Muscle layer of colon (tissue), 2 donors: ENCODE measurements around the gene FGF12.

Experiments
- H3K27ac ChIP-seq: one replicate; pipeline ENCODE4 v1.7.0; 2013; ENCODE audit warnings: low read depth, mild to moderate bottlenecking, low read length, moderate library complexity
- H3K27me3 ChIP-seq, 2 donors: one replicate each; pipeline ENCODE4 v1.7.0; 2013; ENCODE audit warnings: low read length in 2 of 2, mild to moderate bottlenecking in 2 of 2; ENCODE audit not compliant: insufficient read depth in 2 of 2, control insufficient read depth in 1 of 2
- H3K36me3 ChIP-seq: one replicate; pipeline ENCODE4 v1.7.0; 2013; ENCODE audit warnings: mild to moderate bottlenecking, low read length; ENCODE audit not compliant: insufficient read depth
- H3K4me1 ChIP-seq: one replicate; pipeline ENCODE4 v1.7.0; 2013; ENCODE audit warnings: mild to moderate bottlenecking, low read length; ENCODE audit not compliant: insufficient read depth
- H3K4me3 ChIP-seq, 2 donors: one replicate each; pipeline ENCODE4 v1.7.0; 2013; ENCODE audit warnings: low read length in 2 of 2, low read depth in 1 of 2, mild to moderate bottlenecking in 1 of 2, moderate library complexity in 1 of 2
- H3K9ac ChIP-seq: one replicate; pipeline ENCODE4 v1.7.0; 2013; ENCODE audit warnings: low read length
- H3K9me3 ChIP-seq: one replicate; pipeline ENCODE4 v1.7.0; 2013; ENCODE audit warnings: mild to moderate bottlenecking, low read length
- donor health status: abdominal sarcoma.
- donor health status: Adenocarcinoma of cecum.

Gene FGF12

GRCh38 chr3:192545333-192545732 is 182.0 kb downstream of the FGF12 start:
- H3K4me1 ChIP-seq: no peaks in the 10 kb centered on the region
- no peaks in the 10 kb centered on the region for H3K36me3 ChIP-seq
- H3K27me3 ChIP-seq: no peaks in the 10 kb centered on the region
- no peaks in the 10 kb centered on the region for H3K9me3 ChIP-seq
- H3K9ac ChIP-seq: no peak overlapping the region
- H3K4me3 ChIP-seq: no peak overlapping the region
- no peak overlapping the region for H3K27ac ChIP-seq

GRCh38 chr3:192543163-192543562 is 184.2 kb downstream of the FGF12 start:
- H3K9me3 ChIP-seq: no peaks in the 10 kb centered on the region
- H3K4me1 ChIP-seq: no peaks in the 10 kb centered on the region
- no peak overlapping the region for H3K9ac ChIP-seq
- H3K27ac ChIP-seq: no peak overlapping the region
- no peaks in the 10 kb centered on the region for H3K36me3 ChIP-seq
- H3K4me3 ChIP-seq: no peak overlapping the region
- H3K27me3 ChIP-seq: no peaks in the 10 kb centered on the region

GRCh38 chr3:192516820-192517219 is 210.5 kb downstream of the FGF12 start:
- Histone ChIP-seq H3K36me3 (no peaks in the 10 kb centered on the region), H3K9ac (no peak overlapping the region), H3K27ac (no peak overlapping the region), H3K4me1 (no peaks in the 10 kb centered on the region), H3K4me3 (no peak overlapping the region), H3K27me3 (peaks cover 17 to 21% of the 10 kb centered on the region in 2 donors), H3K9me3 (no peaks in the 10 kb centered on the region)

- Histone ChIP-seq H3K4me3 (no peak overlapping the region), H3K4me1 (no peaks in the 10 kb centered on the region), H3K36me3 (no peaks in the 10 kb centered on the region), H3K27ac (no peak overlapping the region), H3K27me3 (peaks cover 17 to 21% of the 10 kb centered on the region in 2 donors), H3K9ac (no peak overlapping the region), H3K9me3 (no peaks in the 10 kb centered on the region)
Observed at GRCh38 chr3:192515664-192516045, 211.7 kb downstream of the FGF12 start.

GRCh38 chr3:192514754-192515663 is 212.3 kb downstream of the FGF12 start:
- H3K9ac ChIP-seq: no peak overlapping the region
- H3K4me1 ChIP-seq: no peaks in the 10 kb centered on the region
- H3K36me3 ChIP-seq: no peaks in the 10 kb centered on the region
- H3K9me3 ChIP-seq: no peaks in the 10 kb centered on the region
- H3K27me3 ChIP-seq: peaks cover 17 to 21% of the 10 kb centered on the region in 2 donors
- H3K27ac ChIP-seq: no peak overlapping the region
- peak overlapping the region in 1 of 2 donors; percentile 29 for H3K4me3 ChIP-seq

- Histone ChIP-seq H3K9me3 (no peaks in the 10 kb centered on the region), H3K9ac (no peak overlapping the region), H3K4me3 (peak overlapping the region in 1 of 2 donors; percentile 29), H3K27me3 (peaks cover 17 to 21% of the 10 kb centered on the region in 2 donors), H3K36me3 (no peaks in the 10 kb centered on the region), H3K27ac (no peak overlapping the region), H3K4me1 (no peaks in the 10 kb centered on the region)
Observed at GRCh38 chr3:192514081-192514753, 213.1 kb downstream of the FGF12 start.

GRCh38 chr3:192505731-192506130 is 221.6 kb downstream of the FGF12 start:
- Histone ChIP-seq H3K4me3 (no peak overlapping the region), H3K9me3 (no peaks in the 10 kb centered on the region), H3K27ac (no peak overlapping the region), H3K36me3 (no peaks in the 10 kb centered on the region), H3K27me3 (no peaks in the 10 kb centered on the region), H3K4me1 (no peaks in the 10 kb centered on the region), H3K9ac (no peak overlapping the region)

GRCh38 chr3:192501401-192501800 is 225.9 kb downstream of the FGF12 start:
- Histone ChIP-seq H3K27ac (no peak overlapping the region), H3K4me1 (no peaks in the 10 kb centered on the region), H3K27me3 (no peaks in the 10 kb centered on the region), H3K9ac (no peak overlapping the region), H3K9me3 (no peaks in the 10 kb centered on the region), H3K4me3 (no peak overlapping the region), H3K36me3 (no peaks in the 10 kb centered on the region)

GRCh38 chr3:192496905-192497587 is 230.3 kb downstream of the FGF12 start:
- Histone ChIP-seq H3K9ac (no peak overlapping the region), H3K4me3 (no peak overlapping the region), H3K36me3 (no peaks in the 10 kb centered on the region), H3K4me1 (no peaks in the 10 kb centered on the region), H3K27me3 (no peaks in the 10 kb centered on the region), H3K27ac (no peak overlapping the region), H3K9me3 (no peaks in the 10 kb centered on the region)

GRCh38 chr3:192494174-192494573 is 233.2 kb downstream of the FGF12 start:
- H3K36me3 ChIP-seq: no peaks in the 10 kb centered on the region
- no peak overlapping the region for H3K27ac ChIP-seq
- H3K4me1 ChIP-seq: no peaks in the 10 kb centered on the region
- H3K4me3 ChIP-seq: no peak overlapping the region
- no peaks in the 10 kb centered on the region for H3K9me3 ChIP-seq
- H3K27me3 ChIP-seq: no peaks in the 10 kb centered on the region
- H3K9ac ChIP-seq: no peak overlapping the region

GRCh38 chr3:192490720-192491119 is 236.6 kb downstream of the FGF12 start:
- H3K27ac ChIP-seq: no peak overlapping the region
- no peaks in the 10 kb centered on the region for H3K4me1 ChIP-seq
- H3K36me3 ChIP-seq: no peaks in the 10 kb centered on the region
- no peaks in the 10 kb centered on the region for H3K9me3 ChIP-seq
- H3K9ac ChIP-seq: no peak overlapping the region
- H3K4me3 ChIP-seq: no peak overlapping the region
- H3K27me3 ChIP-seq: no peaks in the 10 kb centered on the region
